ENCODE measurements around the gene EML6.

Gene EML6

DNA sequence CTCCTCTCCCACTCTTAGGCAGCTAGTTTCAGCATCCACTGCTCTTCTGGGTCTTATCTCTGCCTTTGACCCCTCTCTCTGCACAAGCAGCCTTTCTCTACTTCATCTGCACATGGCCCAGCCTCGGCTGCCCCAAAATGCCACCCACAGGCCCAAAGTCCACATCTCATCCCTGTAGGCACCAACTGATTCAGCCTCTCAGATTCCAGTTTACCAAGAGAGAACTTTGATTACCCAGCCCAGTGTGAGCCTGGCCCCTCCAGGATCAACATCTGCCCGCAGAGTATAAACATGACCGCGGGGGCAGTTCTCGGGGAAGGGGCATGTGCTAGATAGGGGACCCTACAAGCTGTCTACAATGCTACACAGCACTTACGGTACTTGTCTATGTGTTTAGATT is 185.1 kb downstream of the EML6 start:
- ATAC-seq (replicated peaks) = no peak
- H3K27me3 Mint-ChIP-seq = peaks cover 0 to 5% of the 10 kb centered on the region in 2 donors
- H3K4me3 Mint-ChIP-seq = no peak overlapping the region
- H3K9me3 Mint-ChIP-seq = no peaks in the 10 kb centered on the region
- DNase-seq = no peak
- H3K27ac Mint-ChIP-seq = no peak overlapping the region
- H3K4me1 Mint-ChIP-seq = no peaks in the 10 kb centered on the region
- H3K36me3 Mint-ChIP-seq = no peaks in the 10 kb centered on the region

DNA sequence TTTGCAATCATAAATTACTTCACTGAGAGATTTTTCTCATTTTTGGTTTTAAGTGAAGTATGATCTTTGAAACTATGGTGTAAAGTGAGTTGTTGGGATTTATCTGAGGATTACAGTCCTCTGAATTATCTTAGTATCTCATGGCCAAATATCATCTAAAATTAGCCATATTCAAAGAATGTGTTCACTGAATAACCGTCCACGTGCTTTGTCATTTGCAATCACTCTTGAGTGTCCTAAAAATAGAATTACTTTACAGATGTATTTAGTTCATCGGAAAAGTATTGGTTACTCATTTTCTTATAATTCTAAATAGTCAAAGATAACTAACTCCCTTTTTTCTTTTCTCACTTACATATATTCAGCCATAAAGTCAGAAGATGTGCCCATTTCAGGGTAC is 185.5 kb downstream of the EML6 start:
- Mint-ChIP-seq H3K4me1 (no peaks in the 10 kb centered on the region), H3K9me3 (no peaks in the 10 kb centered on the region), H3K27ac (no peak overlapping the region), H3K36me3 (no peaks in the 10 kb centered on the region), H3K4me3 (no peak overlapping the region), H3K27me3 (peaks cover 0 to 5% of the 10 kb centered on the region in 2 donors)
- DNase-seq (no peak), ATAC-seq (replicated peaks) (no peak)

DNA sequence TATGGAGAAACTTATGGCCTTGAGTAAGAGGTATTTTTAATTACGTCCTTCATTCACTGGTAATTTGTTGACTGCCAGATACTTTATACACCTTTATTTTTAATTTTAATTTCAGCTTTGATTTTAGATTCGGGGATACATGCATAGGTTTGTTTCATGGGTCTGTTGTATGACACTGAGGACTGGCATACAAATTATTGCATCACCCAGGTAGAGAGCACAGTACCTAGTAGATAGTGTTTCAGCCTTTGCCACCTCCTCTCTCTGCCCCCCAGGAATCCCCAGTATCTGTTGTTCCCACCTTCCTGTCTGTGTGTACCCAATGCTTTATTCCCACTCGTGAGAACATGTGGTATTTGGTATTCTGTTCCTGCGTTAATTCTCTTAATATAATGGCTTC is 188.8 kb downstream of the EML6 start:
- Mint-ChIP-seq H3K4me3 (no peak overlapping the region), H3K36me3 (no peaks in the 10 kb centered on the region), H3K4me1 (no peaks in the 10 kb centered on the region), H3K27ac (no peak overlapping the region), H3K9me3 (no peaks in the 10 kb centered on the region), H3K27me3 (no peaks in the 10 kb centered on the region)
- ATAC-seq (replicated peaks) (no peak), DNase-seq (no peak)

DNA sequence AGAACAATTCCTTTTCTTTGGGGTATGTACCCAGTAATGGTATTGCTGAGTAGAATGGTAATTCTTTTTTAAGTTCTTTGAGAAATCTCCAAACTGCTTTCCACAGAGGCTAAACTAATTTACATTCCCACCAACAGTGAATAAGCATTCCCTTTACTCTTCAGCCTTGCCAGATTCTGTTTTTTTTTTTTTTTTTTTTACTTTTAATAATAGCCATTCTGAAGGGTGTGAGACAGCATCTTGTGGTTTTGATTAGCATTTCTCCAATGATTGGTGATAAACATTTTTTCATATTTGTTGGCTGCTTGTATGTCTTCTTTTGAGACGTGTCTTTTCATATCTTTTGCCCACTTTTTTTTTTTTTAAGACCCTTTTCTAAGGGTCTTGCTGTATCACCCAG is 189.4 kb downstream of the EML6 start:
- Mint-ChIP-seq H3K36me3 (peaks cover 0 to 3% of the 10 kb centered on the region in 2 donors), H3K27ac (no peak overlapping the region)

DNA sequence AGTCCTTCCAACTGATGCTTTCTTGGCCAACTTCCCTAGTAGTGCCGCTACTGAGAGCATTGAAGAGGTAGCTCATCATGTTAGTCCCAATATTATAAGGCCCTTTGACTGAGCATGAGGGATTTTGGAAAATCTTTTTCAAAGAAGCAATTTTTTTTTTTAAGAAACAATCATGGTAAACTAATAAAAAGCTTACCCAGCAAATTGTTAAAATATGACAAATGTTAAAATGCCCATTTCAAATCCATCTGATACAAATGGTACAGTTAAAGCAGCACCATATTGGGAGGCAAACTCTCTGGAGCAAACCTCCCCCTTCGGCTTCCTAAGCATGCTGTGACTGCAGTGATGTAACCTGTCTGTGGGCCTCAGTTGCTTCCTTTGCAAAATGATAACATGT is 191.2 kb downstream of the EML6 start:
- Mint-ChIP-seq H3K4me3 (no peak overlapping the region), H3K36me3 (peaks cover 0 to 3% of the 10 kb centered on the region in 2 donors), H3K27ac (no peak overlapping the region), H3K9me3 (no peaks in the 10 kb centered on the region), H3K4me1 (no peaks in the 10 kb centered on the region), H3K27me3 (peaks cover 0 to 5% of the 10 kb centered on the region in 2 donors)
- ATAC-seq (replicated peaks) = no peak
- DNase-seq = no peak

More for the DNA sequence above, 189.4 kb downstream of the EML6 start:
- DNase-seq (no peak), ATAC-seq (replicated peaks) (no peak)
- Mint-ChIP-seq H3K4me3 (no peak overlapping the region), H3K4me1 (no peaks in the 10 kb centered on the region), H3K9me3 (no peaks in the 10 kb centered on the region), H3K27me3 (peaks cover 0 to 5% of the 10 kb centered on the region in 2 donors)

DNA sequence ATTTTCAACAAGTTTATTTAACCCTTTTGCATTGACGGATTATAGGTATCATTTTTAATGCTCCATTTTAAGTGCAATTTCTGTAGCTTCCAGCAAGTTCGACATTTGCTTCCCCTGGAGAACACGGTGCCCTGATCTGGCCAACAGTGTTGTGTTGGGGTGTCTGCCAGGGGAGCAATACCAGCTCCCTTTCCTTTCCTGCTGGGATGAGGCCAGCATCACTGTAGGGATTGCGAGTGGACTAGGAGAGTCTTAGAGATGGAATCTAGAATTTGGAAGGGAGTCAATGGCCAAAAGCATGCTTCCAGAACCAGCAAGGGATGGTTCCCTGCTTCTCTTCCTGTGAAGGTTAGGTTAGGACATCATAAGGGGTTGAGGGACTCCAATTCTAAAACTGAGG is 191.6 kb downstream of the EML6 start:
- Mint-ChIP-seq H3K27me3 (peaks cover 0 to 5% of the 10 kb centered on the region in 2 donors), H3K4me3 (no peak overlapping the region), H3K27ac (no peak overlapping the region), H3K9me3 (no peaks in the 10 kb centered on the region), H3K36me3 (peaks cover 0 to 3% of the 10 kb centered on the region in 2 donors), H3K4me1 (no peaks in the 10 kb centered on the region)
- ATAC-seq (replicated peaks) (no peak), DNase-seq (no peak)

DNA sequence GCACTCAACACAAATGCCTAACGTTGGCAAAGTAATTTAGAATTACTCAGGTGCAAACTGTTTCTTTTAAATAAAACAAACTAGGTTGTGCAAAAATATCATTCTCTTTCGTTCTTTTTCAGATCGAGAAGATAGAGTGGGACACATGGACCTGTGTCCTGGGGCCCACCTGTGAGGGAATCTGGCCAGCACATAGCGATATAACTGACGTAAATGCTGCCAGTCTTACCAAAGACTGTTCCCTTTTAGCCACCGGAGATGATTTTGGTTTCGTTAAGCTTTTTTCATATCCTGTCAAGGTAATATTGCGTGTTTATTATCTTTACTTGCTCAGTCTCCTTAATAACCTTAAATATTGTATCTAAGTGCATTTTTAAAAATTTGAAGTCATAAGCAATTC is 193.2 kb downstream of the EML6 start:
- no peak for DNase-seq
- H3K27me3 Mint-ChIP-seq = peaks cover 0 to 5% of the 10 kb centered on the region in 2 donors
- H3K9me3 Mint-ChIP-seq = peaks cover 3 to 5% of the 10 kb centered on the region in 2 donors
- no peaks in the 10 kb centered on the region for H3K4me1 Mint-ChIP-seq
- H3K36me3 Mint-ChIP-seq = peaks cover 1 to 3% of the 10 kb centered on the region in 2 donors
- H3K4me3 Mint-ChIP-seq = no peak overlapping the region
- no peak overlapping the region for H3K27ac Mint-ChIP-seq
- ATAC-seq (replicated peaks) = no peak

DNA sequence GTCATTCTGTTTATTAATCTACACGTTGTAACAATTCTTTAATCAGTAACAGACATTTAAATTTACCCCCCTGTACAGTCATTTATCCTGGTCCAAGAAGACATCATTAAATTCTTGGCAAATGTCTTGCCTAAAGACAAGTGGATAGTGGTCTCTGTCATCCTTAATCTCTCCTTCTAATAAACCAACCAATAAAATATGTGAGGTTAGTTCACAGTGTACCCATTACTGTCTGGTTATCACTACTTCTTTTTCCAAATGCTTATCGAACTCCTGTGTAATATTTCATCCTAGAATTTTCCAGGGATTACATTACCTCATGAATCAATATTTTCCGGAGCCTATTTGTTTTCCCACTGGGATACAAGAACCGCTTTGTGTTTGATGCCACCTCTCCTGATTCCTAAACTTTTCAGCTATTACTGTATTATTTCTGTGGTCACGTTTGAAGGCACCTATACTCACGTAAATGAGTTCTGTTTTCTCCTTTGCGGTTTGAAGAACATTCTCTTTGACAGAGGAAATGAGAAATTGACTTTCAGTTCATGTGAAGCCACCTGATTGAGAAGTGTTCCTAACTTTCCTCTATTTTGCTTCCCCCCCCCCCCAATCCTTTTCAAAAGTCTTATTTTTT is 195.3 kb downstream of the EML6 start:
- H3K27me3 Mint-ChIP-seq = peaks cover 6 to 8% of the 10 kb centered on the region in 2 donors
- no peak for ATAC-seq (replicated peaks)
- H3K27ac Mint-ChIP-seq = no peak overlapping the region
- no peak overlapping the region for H3K4me3 Mint-ChIP-seq
- H3K36me3 Mint-ChIP-seq = peaks cover 1 to 3% of the 10 kb centered on the region in 2 donors
- DNase-seq = no peak
- peaks cover 5 to 8% of the 10 kb centered on the region in 2 donors for H3K9me3 Mint-ChIP-seq
- H3K4me1 Mint-ChIP-seq = no peaks in the 10 kb centered on the region

DNA sequence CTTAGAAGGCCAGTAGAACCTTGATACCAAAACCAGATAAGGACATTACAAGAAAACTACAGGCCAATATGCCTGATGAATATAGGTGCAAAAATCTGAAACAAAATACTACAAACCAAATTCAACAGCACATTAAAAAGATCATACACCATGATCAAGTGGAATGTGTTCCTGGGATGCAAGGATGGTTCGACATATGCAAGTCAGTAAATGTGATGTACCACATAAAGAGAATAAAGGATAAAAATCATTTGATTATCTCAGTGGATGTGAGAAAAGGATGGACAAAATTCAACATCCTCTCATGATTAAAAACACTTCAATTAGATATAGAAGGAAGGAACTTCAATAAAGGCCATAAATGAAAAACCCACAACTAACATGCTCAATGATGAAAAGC is 197.2 kb downstream of the EML6 start:
- peaks cover 1 to 3% of the 10 kb centered on the region in 2 donors for H3K36me3 Mint-ChIP-seq
- DNase-seq = no peak

DNA sequence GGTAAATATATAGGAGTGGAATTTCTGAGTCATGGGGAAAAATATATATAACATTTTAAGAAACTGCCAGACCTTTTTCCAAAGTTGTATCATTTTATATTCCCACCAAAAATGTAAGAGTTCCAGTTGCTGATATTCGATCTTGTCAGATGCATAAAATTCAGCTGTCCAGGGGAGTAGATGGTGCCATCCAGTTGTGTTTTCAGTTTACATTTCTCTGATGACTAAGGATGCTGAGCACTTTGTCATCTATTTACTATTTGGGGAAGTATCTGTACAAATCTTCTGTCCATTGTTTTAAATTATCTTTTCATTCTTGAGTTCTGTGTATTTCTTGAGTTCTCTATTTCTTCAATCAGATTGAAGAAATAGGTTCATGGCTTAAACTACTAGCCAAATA is 200.7 kb downstream of the EML6 start:
- Mint-ChIP-seq H3K9me3 (peaks cover 5 to 8% of the 10 kb centered on the region in 2 donors), H3K27me3 (peaks cover 7 to 11% of the 10 kb centered on the region in 2 donors), H3K36me3 (peaks cover 4 to 6% of the 10 kb centered on the region in 2 donors), H3K4me3 (no peak overlapping the region), H3K27ac (no peak overlapping the region), H3K4me1 (no peaks in the 10 kb centered on the region)
- ATAC-seq (replicated peaks) = no peak
- no peak for DNase-seq

More for the DNA sequence above, 197.2 kb downstream of the EML6 start:
- Mint-ChIP-seq H3K27me3 (peaks cover 6 to 11% of the 10 kb centered on the region in 2 donors), H3K27ac (no peak overlapping the region), H3K9me3 (peaks cover 5 to 8% of the 10 kb centered on the region in 2 donors), H3K4me1 (no peaks in the 10 kb centered on the region), H3K4me3 (no peak overlapping the region)
- ATAC-seq (replicated peaks) = no peak

DNA sequence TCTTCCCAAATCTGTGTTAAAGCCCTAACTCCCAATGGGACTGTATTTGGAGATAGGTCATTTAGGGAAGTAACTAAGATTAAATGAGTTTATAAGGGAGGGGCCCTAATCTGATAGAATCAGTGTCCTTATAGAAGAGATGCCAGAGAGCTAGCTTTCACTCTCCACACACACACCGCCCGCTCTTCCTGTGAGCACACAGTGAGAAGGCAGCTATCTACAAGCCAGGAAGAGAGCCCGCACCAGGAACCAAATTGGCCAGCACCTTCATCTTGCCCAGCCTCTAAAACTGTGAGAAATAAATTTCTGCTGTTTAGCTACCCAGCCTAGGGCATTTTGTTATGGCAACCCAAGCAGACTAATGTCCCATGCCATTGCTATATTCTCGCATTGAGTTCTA is 201.6 kb downstream of the EML6 start:
- peaks cover 5 to 8% of the 10 kb centered on the region in 2 donors for H3K9me3 Mint-ChIP-seq
- no peak overlapping the region for H3K27ac Mint-ChIP-seq
- ATAC-seq (replicated peaks) = no peak
- H3K27me3 Mint-ChIP-seq = peaks cover 7 to 11% of the 10 kb centered on the region in 2 donors
- H3K36me3 Mint-ChIP-seq = peaks cover 4 to 6% of the 10 kb centered on the region in 2 donors
- DNase-seq = no peak
- peaks cover under 1 to 2% of the 10 kb centered on the region in 2 donors for H3K4me1 Mint-ChIP-seq
- no peak overlapping the region for H3K4me3 Mint-ChIP-seq

DNA sequence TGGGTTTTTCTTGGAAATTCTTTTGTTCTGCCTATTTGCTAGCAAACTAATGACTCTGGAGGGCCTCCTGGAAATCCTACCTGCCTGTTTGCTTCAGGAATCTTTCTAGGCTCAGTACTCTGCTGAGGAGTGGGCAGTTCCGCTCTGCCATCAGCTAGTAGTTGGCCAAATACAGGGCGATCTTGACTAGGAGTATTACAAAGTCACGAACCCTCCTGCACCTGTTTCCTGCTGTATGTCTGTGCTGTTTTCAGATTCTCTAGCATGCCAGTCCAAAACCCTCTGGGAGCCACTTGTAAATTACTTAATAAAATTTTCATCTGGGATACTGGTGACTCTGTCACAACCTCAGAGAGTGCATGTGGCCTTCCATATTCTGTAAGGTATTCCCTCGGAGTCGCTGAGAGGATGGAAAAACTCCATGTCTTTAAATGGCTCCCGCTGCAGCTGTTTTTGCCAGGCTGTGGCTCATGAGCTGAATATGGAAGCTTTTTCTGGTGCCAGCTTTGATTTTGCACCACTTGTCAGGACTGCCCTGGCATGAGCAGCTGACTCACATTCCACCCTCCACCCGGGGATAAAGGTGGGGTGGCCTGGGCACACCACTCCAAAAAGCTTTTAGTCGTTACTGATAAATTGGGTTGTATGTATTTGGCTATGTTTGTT is 203.8 kb downstream of the EML6 start:
- ATAC-seq (replicated peaks) (no peak), DNase-seq (no peak)
- H3K27ac Mint-ChIP-seq = no peak overlapping the region
- H3K4me3 Mint-ChIP-seq = no peak overlapping the region
- H3K27me3 Mint-ChIP-seq = peaks cover 7 to 11% of the 10 kb centered on the region in 2 donors
- H3K36me3 Mint-ChIP-seq = peaks cover 3 to 6% of the 10 kb centered on the region in 2 donors
- H3K9me3 Mint-ChIP-seq = peaks cover 1 to 3% of the 10 kb centered on the region in 2 donors
- peaks cover 2 to 5% of the 10 kb centered on the region in 2 donors for H3K4me1 Mint-ChIP-seq

DNA sequence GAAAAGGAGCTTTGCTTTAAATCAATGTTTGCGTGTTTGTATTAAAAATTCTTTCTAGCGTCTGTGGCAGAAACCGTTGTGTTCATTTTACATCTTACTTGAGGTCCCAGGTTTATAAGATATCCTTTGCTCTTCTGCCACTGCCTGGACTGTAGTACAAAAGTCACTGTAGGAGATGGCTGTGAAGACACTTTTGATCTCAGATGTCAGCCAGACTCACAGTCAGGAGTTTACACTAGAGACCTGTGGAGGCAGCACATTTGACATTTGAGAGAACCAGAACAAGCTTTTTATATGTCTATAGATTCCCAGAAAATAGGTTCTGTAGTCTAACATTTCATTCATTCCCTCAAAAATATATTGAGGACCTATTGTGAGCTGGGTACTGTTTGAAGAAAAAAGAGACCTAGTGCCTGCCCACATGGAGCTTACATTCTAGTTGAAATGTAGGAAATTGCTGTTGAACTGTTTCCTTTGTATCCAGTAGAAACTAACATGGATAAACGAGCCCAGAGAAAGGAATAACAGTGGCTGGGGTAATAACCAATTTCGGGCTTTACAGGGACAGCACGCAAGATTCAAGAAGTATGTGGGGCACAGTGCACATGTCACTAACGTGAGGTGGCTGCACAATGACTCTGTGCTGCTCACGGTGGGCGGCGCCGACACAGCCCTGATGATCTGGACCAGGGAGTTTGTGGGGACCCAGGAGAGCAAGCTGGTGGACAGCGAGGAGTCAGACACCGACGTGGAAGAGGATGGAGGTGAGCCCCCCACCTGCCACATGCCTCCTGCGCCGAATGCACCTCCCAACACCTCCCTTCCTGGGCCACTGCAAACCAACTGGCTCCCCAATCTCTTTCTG is 204.5 kb downstream of the EML6 start:
- peaks cover 4 to 5% of the 10 kb centered on the region in 2 donors for H3K27me3 Mint-ChIP-seq
- DNase-seq (no peak), ATAC-seq (replicated peaks) (no peak)
- H3K27ac Mint-ChIP-seq = no peak overlapping the region
- no peak overlapping the region for H3K4me3 Mint-ChIP-seq
- H3K4me1 Mint-ChIP-seq = peaks cover 2 to 5% of the 10 kb centered on the region in 2 donors
- H3K9me3 Mint-ChIP-seq = no peaks in the 10 kb centered on the region
- peaks cover 3 to 6% of the 10 kb centered on the region in 2 donors for H3K36me3 Mint-ChIP-seq

DNA sequence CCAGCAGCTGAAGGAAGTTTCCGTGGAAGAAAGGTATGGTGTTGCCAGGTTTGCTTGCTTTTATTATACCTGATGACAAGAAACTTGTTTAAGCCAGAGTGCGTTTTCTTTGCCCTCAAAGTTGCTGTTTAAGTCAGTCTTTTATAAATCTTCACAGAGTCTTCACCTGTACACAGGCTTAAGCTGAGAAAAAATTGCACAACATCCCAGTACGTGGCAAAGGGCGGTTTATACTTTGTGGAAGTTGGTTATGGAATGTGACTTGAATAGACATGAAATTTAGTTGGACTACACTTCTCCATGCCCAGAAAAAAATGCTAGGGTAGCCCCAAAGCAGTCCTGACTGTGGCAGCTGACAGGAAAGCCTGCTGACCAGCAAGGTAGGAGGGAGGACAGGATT is 205.3 kb downstream of the EML6 start:
- peaks cover 4 to 5% of the 10 kb centered on the region in 2 donors for H3K27me3 Mint-ChIP-seq

More for the DNA sequence above, 205.3 kb downstream of the EML6 start:
- no peak for ATAC-seq (replicated peaks)
- Mint-ChIP-seq H3K4me3 (no peak overlapping the region), H3K9me3 (no peaks in the 10 kb centered on the region), H3K36me3 (peaks cover 3 to 6% of the 10 kb centered on the region in 2 donors), H3K27ac (no peak overlapping the region), H3K4me1 (peaks cover 2 to 5% of the 10 kb centered on the region in 2 donors)
- no peak for DNase-seq

Measured in stimulated activated naive B cell treated with anti-CD40 and anti-IgM and Interleukin-4, amounts not matched to agents 10 μg/mL and 1 μg/mL and 100 μg/mL, for 72 hours (primary cell).